Breast epithelium (tissue), 4 donors: Measurements from ENCODE around the gene PPARD. TPM values are rescaled to one million over a fixed set of nuclear protein-coding genes. Genes with fewer than 3 reads are reported as not detected.
A peak's percentile ranks its signal among the peaks of the same experiment; 100 is the strongest.

ENCODE experiments used
- DNase-seq, 2 donors: peaks; one replicate each; pipeline ENCODE4 v3.0.0-alpha.2; 2019; ENCODE audit warnings: low spot score in 2 of 2
- H3K27ac ChIP-seq, 2 donors: fragments of 200-600 bp; sonication (generic) in 1 of 2; one replicate each; pipeline ENCODE4 v1.5.1; 2016 to 2019; ENCODE audit warnings: mild to moderate bottlenecking in 1 of 2
- H3K27me3 ChIP-seq, 2 donors: fragments of 200-600 bp; sonication (generic) in 1 of 2; one replicate each; pipeline versions ENCODE4 v1.5.1 to v1.6.0; 2017 to 2019; ENCODE audit warnings: control low read depth in 1 of 2, mild to moderate bottlenecking in 1 of 2
- H3K36me3 ChIP-seq: fragments of 200-600 bp; one replicate; pipeline ENCODE4 v1.5.1; 2019
- H3K4me1 ChIP-seq, 2 donors: fragments of 200-600 bp; sonication (generic); one replicate each; pipeline ENCODE4 v1.5.1; 2016 to 2019; ENCODE audit warnings: control low read depth in 1 of 2
- H3K4me3 ChIP-seq, 3 donors: fragments of 200-600 bp; sonication (generic); 1 replicate in 2 of 3; 2 replicates in 1 of 3; pipeline ENCODE4 v1.5.1; 2016 to 2019; ENCODE audit warnings: mild to moderate bottlenecking in 3 of 3, moderate library complexity in 2 of 3
- H3K9me3 ChIP-seq, 2 donors: fragments of 200-600 bp; sonication (generic) in 1 of 2; one replicate each; pipeline ENCODE4 v1.5.1; 2016 to 2019; ENCODE audit warnings: control low read depth in 1 of 2
- POLR2A ChIP-seq: fragments of 450-650 bp; IDR thresholded peaks from one replicate; pipeline ENCODE4 v1.6.1; 2016; ENCODE audit warnings: antibody characterized with exemption, mild to moderate bottlenecking, moderate library complexity
- POLR2AphosphoS5 ChIP-seq, 3 donors: sonication (generic); formaldehyde crosslinking; IDR thresholded peaks; one replicate each; pipeline ENCODE4 v1.6.1; 2017; ENCODE audit warnings: antibody characterized with exemption in 3 of 3
- intact Hi-C: fragments of 100-400 bp; cut with DNase I; formaldehyde crosslinking; loops from one replicate; pipeline ENCODE4 v1.15.1; 2023; ENCODE audit warnings: low total_unique reads
- total RNA-seq, 3 donors: library from RNA; depleted of rRNA; stranded (reverse); fragments of >200 nt; gene quantifications; one replicate each; pipeline ENCODE4 v1.1.0, GENCODE V29; 2016
- TF ChIP-seq, protein P1 (sequence below), 3 donors: fragments of 450-650 bp; IDR thresholded peaks; one replicate each; pipeline ENCODE4 v1.5.1; 2016 to 2017; ENCODE audit warnings: antibody characterized with exemption in 3 of 3, mild to moderate bottlenecking in 3 of 3, moderate library complexity in 3 of 3

The PPARD gene
- total RNA-seq, 3 donors from 2014 or later, result 7.2 to 11.1 (median 10.7) TPM

GRCh38 chr6:35457907-35458306, 115.5 kb downstream of the PPARD start:
- TF ChIP-seq POLR2AphosphoS5 (IDR thresholded peaks at IDR 0.05) (no peak), POLR2A (no peak)
- TF ChIP-seq, protein P1, sequence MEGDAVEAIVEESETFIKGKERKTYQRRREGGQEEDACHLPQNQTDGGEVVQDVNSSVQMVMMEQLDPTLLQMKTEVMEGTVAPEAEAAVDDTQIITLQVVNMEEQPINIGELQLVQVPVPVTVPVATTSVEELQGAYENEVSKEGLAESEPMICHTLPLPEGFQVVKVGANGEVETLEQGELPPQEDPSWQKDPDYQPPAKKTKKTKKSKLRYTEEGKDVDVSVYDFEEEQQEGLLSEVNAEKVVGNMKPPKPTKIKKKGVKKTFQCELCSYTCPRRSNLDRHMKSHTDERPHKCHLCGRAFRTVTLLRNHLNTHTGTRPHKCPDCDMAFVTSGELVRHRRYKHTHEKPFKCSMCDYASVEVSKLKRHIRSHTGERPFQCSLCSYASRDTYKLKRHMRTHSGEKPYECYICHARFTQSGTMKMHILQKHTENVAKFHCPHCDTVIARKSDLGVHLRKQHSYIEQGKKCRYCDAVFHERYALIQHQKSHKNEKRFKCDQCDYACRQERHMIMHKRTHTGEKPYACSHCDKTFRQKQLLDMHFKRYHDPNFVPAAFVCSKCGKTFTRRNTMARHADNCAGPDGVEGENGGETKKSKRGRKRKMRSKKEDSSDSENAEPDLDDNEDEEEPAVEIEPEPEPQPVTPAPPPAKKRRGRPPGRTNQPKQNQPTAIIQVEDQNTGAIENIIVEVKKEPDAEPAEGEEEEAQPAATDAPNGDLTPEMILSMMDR (IDR thresholded peaks at IDR 0.05), result no peak
- Histone ChIP-seq H3K27ac (no peak overlapping the region), H3K27me3 (no peaks in the 10 kb centered on the region), H3K4me1 (no peaks in the 10 kb centered on the region), H3K36me3 (no peaks in the 10 kb centered on the region), H3K9me3 (no peaks in the 10 kb centered on the region), H3K4me3 (no peak overlapping the region)
- DNase-seq, result no peak
- intact Hi-C loops, result no loop called here

DNA sequence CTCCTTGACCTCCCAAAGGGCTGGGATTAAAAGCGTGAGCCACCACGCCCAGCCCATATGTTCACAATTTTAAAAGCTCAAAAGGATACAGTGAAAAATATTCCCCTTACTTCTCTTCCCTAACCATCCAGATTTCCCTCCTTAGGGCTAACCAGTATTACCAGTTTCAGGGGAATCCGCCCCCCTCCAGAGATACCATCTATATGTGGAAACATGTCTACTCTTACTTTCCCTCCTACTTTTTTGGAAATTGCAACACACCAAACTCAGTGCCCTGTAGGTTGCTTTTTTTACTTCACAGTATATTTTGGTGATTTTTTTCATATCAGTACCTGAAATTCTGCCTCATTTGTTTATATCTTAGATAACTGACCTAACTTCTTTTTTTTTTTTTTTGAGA, 118.9 kb downstream of the PPARD start:
- TF ChIP-seq POLR2A (no peak), POLR2AphosphoS5 (IDR thresholded peaks at IDR 0.05) (no peak)
- TF ChIP-seq, protein P1 (IDR thresholded peaks at IDR 0.05), result no peak
- intact Hi-C loops, result no loop called here

GRCh38 chr6:35463292-35463691, 120.9 kb downstream of the PPARD start:
- DNase-seq, result no peak
- H3K4me3 ChIP-seq, result no peak overlapping the region
- no peak overlapping the region for H3K27ac ChIP-seq
- intact Hi-C loops, result no loop called here
- H3K27me3 ChIP-seq, result no peaks in the 10 kb centered on the region
- H3K9me3 ChIP-seq, result no peaks in the 10 kb centered on the region
- H3K4me1 ChIP-seq, result no peaks in the 10 kb centered on the region
- H3K36me3 ChIP-seq, result no peaks in the 10 kb centered on the region
- TF ChIP-seq POLR2AphosphoS5 (IDR thresholded peaks at IDR 0.05) (no peak), POLR2A (no peak)
- TF ChIP-seq, protein P1 (IDR thresholded peaks at IDR 0.05), result no peak

More for the DNA sequence above, 118.9 kb downstream of the PPARD start:
- Histone ChIP-seq H3K4me3 (no peak overlapping the region), H3K27ac (no peak overlapping the region), H3K9me3 (no peaks in the 10 kb centered on the region), H3K4me1 (no peaks in the 10 kb centered on the region), H3K27me3 (no peaks in the 10 kb centered on the region), H3K36me3 (no peaks in the 10 kb centered on the region)
- DNase-seq, result no peak

- Histone ChIP-seq H3K27ac (no peak overlapping the region), H3K9me3 (no peaks in the 10 kb centered on the region), H3K36me3 (no peaks in the 10 kb centered on the region), H3K4me1 (peaks cover 0 to 6% of the 10 kb centered on the region in 2 donors), H3K4me3 (no peak overlapping the region), H3K27me3 (no peaks in the 10 kb centered on the region)
- intact Hi-C loops, result loop anchor here (5.0 kb wide), 1 partner anchor 123 kb away; the partner anchor contains the start of gene PPARD
- TF ChIP-seq, protein P1 (IDR thresholded peaks at IDR 0.05), result no peak
- no peak for TF ChIP-seq POLR2AphosphoS5 (IDR thresholded peaks at IDR 0.05)
- DNase-seq, result no peak
Measured at GRCh38 chr6:35465646-35466045, 123.3 kb downstream of the PPARD start.

GRCh38 chr6:35468181-35468979, 126.0 kb downstream of the PPARD start, which contains the start of gene RPL10A:
Gene RPL10A (plus strand): TSS chr6:35468401. CDS start chr6:35468435, 34 bp downstream.
- Histone ChIP-seq H3K27ac (peak within 1 kb of the TSS; percentile 87 to 89), H3K4me1 (peaks cover 0 to 17% of the 10 kb centered on the region in 2 donors), H3K4me3 (peak within 1 kb of the TSS; percentile 64 to 90 (median 89)), H3K36me3 (no peaks in the 10 kb centered on the region), H3K9me3 (no peaks in the 10 kb centered on the region), H3K27me3 (no peaks in the 10 kb centered on the region)
- intact Hi-C loops, result loop anchor here (5.0 kb wide), 1 partner anchor 126 kb away; the partner anchor contains the start of gene PPARD
- TF ChIP-seq, protein P1 (IDR thresholded peaks at IDR 0.05), result peak; percentile 92 to 97 (median 97)
- TF ChIP-seq POLR2AphosphoS5 (IDR thresholded peaks at IDR 0.05) (peak; percentile 97 to 98 (median 97)), POLR2A (peak; percentile 78)
- peak; percentile 95 to 97 for DNase-seq
